ENCODE results near the gene SP110. TPM values are rescaled to one million over a fixed set of nuclear protein-coding genes. Genes with fewer than 3 reads are reported as not detected.

The SP110 gene
- polyA plus RNA-seq, 1 donor = 16.3 TPM

- no peak for DNase-seq
These were observed 53.1 kb downstream of the SP110 start for GRCh38 chr2:230166557-230167170.

GRCh38 chr2:230164139-230164538 is 55.6 kb downstream of the SP110 start:
- no peak for DNase-seq

DNA sequence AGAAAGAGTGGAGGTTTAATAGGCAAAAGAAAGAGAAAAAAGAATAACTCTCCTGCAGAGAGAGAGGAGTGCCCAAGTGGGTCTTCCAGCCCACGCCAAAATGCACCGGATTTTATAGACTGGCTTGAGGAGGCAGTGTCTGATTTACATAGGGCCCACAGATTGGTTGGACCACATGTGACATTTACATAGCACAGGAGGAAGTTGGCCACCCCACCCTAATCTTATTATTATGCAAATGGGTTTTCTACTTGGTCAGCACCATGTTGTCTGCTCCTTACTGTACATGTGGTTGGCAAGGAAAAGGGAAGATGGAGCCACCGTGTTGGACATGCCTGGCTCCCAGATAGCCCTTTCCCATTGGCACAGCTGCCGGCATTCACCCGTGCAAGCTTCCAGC is 56.8 kb downstream of the SP110 start:
- no peak for DNase-seq

- DNase-seq = no peak
These were observed 58.6 kb downstream of the SP110 start for GRCh38 chr2:230161184-230161583.

DNA sequence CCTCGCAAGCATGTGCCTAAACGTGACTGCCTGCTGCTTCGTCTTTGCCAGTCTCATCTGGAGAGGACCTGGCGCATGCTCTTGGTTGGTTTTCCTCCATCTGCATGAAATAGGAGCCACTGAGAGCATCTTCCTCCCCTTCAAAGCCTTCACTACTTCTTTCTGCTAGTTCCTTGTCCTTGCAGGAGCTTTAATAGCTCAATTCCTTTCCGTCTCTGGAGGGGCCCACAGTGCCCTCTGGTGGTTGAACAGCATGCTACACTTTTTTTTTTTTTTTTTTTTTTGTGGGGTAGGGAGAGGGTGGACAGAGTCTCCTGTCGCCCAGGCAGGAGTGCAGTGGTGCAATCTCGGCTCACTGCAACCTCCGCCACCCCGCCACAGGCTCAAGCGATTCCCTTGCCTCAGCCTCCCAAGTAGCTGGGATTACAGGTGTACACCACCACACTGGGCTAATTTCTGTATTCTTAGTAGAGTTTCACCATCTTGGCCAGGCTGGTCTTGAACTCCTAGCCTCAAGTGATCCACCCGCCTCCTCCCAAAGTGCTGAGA is 59.6 kb downstream of the SP110 start:
- peak; percentile 44 for DNase-seq

DNA sequence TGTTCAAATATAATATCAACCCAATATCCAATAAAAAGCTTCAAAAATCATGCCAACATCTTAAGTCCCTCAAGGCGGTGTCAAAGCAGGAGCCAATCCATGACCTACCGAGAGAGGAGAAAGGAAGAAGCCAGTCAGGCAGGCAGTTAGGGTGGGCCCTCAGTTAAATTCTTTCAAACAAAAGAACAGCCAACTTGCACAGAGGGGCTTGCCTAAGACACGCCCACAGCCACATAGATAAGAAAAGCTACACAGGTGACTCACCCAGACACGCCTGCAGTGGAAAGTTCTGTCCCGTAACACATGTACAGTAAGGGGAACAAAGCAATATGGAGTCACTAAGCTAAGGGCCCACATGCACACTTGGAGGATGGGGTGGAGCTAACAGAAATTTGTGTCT is 61.3 kb downstream of the SP110 start:
- no peak for DNase-seq

- DNase-seq = no peak
These were observed 62.7 kb downstream of the SP110 start for GRCh38 chr2:230156782-230157699.

GRCh38 chr2:230155359-230155758 is 64.4 kb downstream of the SP110 start:
- DNase-seq = no peak

DNA sequence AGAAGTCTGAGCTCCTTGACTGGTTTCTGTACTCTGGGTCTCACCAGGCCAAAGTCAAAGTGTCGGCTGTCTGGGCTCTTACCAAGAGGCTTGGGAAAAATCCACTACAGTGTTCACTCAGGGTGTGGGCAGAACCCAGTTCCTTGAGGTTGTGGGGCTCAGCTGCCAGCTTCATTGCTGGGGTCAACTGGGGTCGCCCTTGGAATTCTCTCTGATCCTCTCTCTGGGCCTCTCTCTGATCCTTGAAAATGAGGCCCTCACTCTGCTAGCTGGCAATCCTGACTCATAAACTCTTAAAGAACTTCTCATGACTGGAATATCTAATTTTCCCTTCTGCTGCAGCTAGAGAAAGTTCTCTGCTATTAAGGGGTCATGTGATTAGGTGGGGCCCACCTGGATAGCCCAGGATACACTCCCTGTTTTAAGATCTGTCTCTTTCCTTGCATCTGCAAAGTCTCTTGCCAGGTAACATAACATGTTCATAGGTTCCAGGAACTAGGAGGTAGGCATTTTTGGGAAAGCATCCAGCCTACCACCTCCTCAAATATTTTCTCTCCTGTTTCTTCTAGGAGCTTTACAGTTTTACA is 66.3 kb downstream of the SP110 start:
- DNase-seq = no peak

DNA sequence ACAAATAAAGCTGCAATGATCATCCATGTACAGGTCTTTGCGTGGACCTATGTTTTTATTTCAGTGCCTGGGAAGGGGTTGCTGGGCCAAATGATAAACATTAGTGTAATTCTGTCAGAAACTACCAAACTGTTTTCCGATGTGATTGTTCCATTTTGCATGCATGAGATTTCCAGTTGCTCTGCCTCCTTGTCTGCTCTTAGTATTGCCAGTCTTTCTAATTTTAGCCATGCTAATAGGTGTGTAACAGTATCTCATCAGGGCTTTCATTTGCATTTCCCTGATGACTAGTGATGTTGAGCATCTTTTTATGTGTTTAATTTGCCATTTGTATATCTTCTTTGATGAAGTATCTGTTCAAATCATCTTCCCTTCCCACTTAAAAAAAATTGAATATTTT is 67.5 kb downstream of the SP110 start:
- DNase-seq = no peak

- DNase-seq = no peak
These were observed 75.4 kb downstream of the SP110 start for GRCh38 chr2:230144355-230144754.

GRCh38 chr2:230140667-230141066 is 79.1 kb downstream of the SP110 start:
- DNase-seq = no peak

DNA sequence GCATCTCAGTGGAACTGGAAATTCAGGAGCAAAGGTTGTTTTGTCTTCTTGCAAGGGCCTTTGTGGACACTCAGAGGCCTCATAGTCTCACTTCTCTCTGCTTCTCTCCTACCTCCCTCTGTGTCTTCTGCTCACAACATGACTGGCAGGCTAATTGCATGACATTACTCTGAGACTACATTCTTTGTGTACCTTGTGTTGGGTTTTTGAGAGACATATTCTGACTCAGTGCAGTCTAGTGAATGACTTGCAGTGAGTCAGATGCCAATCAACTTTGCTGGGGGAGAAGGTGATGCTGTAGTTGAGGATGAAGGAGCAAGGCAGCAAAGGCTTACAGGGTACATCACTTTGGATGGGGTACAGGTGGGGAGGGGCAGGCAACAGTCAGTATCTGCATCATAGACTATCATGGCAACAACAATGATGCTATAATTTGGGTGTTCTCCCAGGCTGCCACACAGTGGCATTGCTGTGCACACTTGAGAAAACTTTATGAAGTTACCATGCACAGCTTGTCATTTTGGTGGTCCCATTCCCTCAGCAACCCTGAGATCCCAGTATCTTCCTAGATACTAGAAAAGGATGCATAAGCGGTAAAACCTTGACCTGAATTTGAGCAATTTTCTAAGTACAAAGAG is 81.8 kb downstream of the SP110 start:
- DNase-seq = no peak

DNA sequence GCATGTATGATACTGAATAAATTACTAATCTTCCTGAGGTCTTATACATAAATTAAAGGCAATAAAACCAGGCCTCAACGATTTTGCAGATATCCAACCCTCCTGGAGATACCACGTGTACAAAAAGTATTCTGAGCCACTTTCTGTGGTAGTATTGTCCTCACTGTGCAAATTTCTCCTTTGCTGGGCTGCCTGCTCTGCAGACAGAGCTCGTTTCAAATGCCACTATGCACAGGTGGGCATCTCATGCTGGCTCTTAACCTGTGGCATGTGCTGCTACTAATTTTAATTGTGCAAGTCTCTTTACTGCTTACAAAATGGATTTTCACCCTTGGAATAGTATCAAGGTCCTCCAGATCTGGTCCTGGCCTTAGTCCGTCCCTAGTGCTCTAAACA is 84.7 kb downstream of the SP110 start:
- no peak for DNase-seq

- no peak for DNase-seq
These were observed 85.2 kb downstream of the SP110 start for GRCh38 chr2:230134496-230135129.

- no peak for DNase-seq
These were observed 88.4 kb downstream of the SP110 start for GRCh38 chr2:230131366-230131765.

GRCh38 chr2:230130668-230131364 is 89.0 kb downstream of the SP110 start:
- DNase-seq = peak; percentile 36

GRCh38 chr2:230129343-230129742 is 90.4 kb downstream of the SP110 start:
- no peak for DNase-seq

DNA sequence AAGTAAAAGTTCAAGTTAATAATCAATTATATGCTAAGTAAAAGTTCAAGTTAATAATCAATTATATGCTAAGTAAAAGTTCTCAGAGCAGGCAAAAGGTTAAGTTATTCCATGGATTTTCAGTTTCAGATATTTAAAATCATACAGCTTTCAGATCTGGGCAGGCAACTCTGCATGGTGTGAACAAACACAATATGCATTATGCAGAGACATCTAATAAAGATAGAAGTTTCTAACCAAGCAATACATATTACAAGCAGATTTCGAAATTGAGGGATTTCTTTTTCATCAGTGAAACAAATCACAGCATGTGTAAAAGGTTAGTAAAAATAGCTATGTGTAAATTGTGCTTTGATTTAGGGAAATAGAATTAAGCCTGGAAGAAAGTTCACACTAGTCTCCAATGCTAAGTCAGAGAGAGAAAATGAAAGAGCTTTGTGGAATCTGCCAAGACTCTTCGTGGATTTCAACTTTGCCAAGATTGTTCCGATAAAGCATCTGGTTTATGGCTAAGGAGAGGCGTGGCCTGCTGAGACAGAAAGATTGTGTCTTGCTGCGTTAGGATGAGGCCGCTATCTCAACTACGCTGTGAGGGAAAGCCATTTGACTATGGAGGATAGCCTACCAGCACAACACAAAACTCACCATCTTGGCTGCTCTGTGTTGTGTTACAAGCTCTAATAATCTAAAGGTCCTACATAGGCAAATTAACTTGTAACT is 91.0 kb downstream of the SP110 start:
- peak; percentile 20 for DNase-seq

- no peak for DNase-seq
These were observed 92.6 kb downstream of the SP110 start for GRCh38 chr2:230127195-230127594.
